Osteoblast (primary cell): ENCODE measurements around the gene TLR6. TPM values are rescaled to one million over a fixed set of nuclear protein-coding genes. Genes with fewer than 3 reads are reported as not detected.

Experiments
- DNase-seq: peaks from one replicate; pipeline ENCODE4 v3.0.0; 2011; ENCODE audit warnings: low spot score, mixed read lengths; ENCODE audit not compliant: insufficient read length; ENCODE audit errors: missing footprints
- H2AFZ ChIP-seq: 2 replicates; pipeline ENCODE4 v1.6.0; 2011; ENCODE audit warnings: mild to moderate bottlenecking, low read length
- H3K27ac ChIP-seq: 2 replicates; pipeline ENCODE4 v1.5.1; 2011; ENCODE audit warnings: mild to moderate bottlenecking, low read depth, low read length, moderate library complexity
- H3K27me3 ChIP-seq: 2 replicates; pipeline ENCODE4 v1.6.0; 2012; ENCODE audit warnings: mild to moderate bottlenecking, control low read depth, inconsistent platforms, low read length, moderate library complexity; ENCODE audit not compliant: insufficient read depth
- H3K36me3 ChIP-seq: 2 replicates; pipeline ENCODE4 v1.5.1; 2011; ENCODE audit warnings: mild to moderate bottlenecking, low read length, control low read depth, moderate library complexity; ENCODE audit not compliant: insufficient read depth
- H3K4me1 ChIP-seq: 2 replicates; pipeline ENCODE4 v1.5.1; 2011; ENCODE audit warnings: mild to moderate bottlenecking, low read length, control low read depth, moderate library complexity; ENCODE audit not compliant: insufficient read depth
- H3K4me2 ChIP-seq: 2 replicates; pipeline ENCODE4 v1.6.0; 2011; ENCODE audit warnings: mild to moderate bottlenecking, low read length; ENCODE audit not compliant: insufficient read depth
- H3K4me3 ChIP-seq: fragments of 200-600 bp; sonication (generic); 3 replicates; pipeline ENCODE4 v1.5.1; 2012; ENCODE audit warnings: mild to moderate bottlenecking, low read length, inconsistent platforms; ENCODE audit not compliant: insufficient read depth
- H3K79me2 ChIP-seq: 2 replicates; pipeline ENCODE4 v1.6.0; 2012; ENCODE audit warnings: mild to moderate bottlenecking, low read length, control low read depth, inconsistent platforms; ENCODE audit not compliant: insufficient read depth
- H3K9me3 ChIP-seq: 2 replicates; pipeline ENCODE4 v1.5.1; 2011; ENCODE audit warnings: low read depth, low read length, control low read depth
- H4K20me1 ChIP-seq: 2 replicates; pipeline ENCODE4 v1.6.0; 2012; ENCODE audit warnings: mild to moderate bottlenecking, low read length, control low read depth; ENCODE audit not compliant: insufficient read depth
- total RNA-seq: library from RNA; depleted of rRNA; stranded (reverse); fragments of >200 nt; gene quantifications from 2 replicates; pipeline ENCODE4 v1.2.3, GENCODE V29; 2012
- TF ChIP-seq, protein P1 (sequence below): IDR thresholded peaks from 2 replicates; pipeline ENCODE4 v1.5.1; 2011; ENCODE audit warnings: mild to moderate bottlenecking, low read depth, low read length, moderate library complexity; ENCODE audit errors: extremely low read depth

The TLR6 gene
- total RNA-seq, 1 donor = 5.1 TPM

DNA sequence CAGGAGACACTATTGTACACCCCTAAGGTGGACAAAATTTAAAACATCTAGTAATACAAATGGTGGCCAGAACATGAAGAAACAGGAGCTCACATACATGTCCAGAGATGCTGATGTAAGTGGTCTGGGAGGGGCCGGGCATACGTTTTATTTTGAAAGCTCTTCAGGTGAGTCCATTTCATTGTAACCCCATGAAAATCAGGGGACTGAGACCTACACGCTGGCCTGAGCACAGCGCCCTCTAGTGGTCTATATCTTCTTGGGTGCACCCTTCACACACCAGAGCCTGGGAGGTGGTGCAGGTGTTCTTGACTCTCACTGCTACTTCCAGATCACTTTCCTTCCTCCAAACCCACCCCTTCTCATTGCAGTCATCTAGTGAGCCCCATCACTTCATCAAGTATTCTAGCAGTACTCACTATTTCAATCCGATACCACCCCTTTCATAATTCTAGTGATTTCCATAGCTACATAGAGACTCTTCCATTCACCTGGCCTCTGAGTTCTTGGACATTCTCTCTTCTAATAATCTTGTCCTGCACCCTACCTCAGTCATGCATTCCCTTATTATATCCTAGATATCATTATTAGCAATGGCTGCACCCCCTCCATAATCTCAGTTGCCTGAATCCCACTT lies 4.3 kb upstream of the TLR6 start:
- H3K36me3 ChIP-seq = no peaks in the 10 kb centered on the region
- H3K4me3 ChIP-seq = no peak overlapping the region
- no peak overlapping the region for H3K27ac ChIP-seq
- no peaks in the 10 kb centered on the region for H4K20me1 ChIP-seq
- H3K9me3 ChIP-seq = no peaks in the 10 kb centered on the region
- no peaks in the 10 kb centered on the region for H3K79me2 ChIP-seq
- peaks cover 25% of the 10 kb centered on the region for H3K4me1 ChIP-seq
- peak; percentile 85 for DNase-seq
- TF ChIP-seq, protein P1, sequence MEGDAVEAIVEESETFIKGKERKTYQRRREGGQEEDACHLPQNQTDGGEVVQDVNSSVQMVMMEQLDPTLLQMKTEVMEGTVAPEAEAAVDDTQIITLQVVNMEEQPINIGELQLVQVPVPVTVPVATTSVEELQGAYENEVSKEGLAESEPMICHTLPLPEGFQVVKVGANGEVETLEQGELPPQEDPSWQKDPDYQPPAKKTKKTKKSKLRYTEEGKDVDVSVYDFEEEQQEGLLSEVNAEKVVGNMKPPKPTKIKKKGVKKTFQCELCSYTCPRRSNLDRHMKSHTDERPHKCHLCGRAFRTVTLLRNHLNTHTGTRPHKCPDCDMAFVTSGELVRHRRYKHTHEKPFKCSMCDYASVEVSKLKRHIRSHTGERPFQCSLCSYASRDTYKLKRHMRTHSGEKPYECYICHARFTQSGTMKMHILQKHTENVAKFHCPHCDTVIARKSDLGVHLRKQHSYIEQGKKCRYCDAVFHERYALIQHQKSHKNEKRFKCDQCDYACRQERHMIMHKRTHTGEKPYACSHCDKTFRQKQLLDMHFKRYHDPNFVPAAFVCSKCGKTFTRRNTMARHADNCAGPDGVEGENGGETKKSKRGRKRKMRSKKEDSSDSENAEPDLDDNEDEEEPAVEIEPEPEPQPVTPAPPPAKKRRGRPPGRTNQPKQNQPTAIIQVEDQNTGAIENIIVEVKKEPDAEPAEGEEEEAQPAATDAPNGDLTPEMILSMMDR = peak; percentile 91
- no peak overlapping the region for H3K4me2 ChIP-seq
- no peak overlapping the region for H2AFZ ChIP-seq
- no peaks in the 10 kb centered on the region for H3K27me3 ChIP-seq

DNA sequence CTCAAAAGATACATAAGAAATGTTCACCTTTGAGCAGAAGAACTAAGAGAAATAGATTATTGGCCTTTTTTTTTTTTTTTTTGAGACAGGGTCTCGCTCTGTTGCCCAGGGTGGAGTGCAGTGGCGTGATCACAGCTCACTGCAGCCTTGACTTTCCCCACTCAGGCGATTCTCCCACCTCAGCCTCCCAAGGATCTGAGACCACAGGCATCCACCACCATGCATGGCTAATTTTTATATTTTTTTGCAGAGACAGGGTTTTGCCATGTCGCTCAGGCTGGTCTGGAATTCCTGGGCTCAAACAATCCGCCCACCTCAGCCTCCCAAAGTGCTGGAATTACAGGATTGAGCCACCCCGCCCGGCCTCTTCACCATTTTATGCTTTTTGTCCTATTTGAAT lies 2.9 kb upstream of the TLR6 start:
- Histone ChIP-seq H3K79me2 (no peaks in the 10 kb centered on the region), H3K4me3 (no peak overlapping the region), H4K20me1 (no peaks in the 10 kb centered on the region), H3K4me2 (no peak overlapping the region), H3K9me3 (no peaks in the 10 kb centered on the region), H3K27me3 (no peaks in the 10 kb centered on the region), H3K4me1 (peaks cover 25% of the 10 kb centered on the region), H3K36me3 (no peaks in the 10 kb centered on the region), H2AFZ (no peak overlapping the region), H3K27ac (no peak overlapping the region)
- TF ChIP-seq, protein P1 = no peak
- no peak for DNase-seq

DNA sequence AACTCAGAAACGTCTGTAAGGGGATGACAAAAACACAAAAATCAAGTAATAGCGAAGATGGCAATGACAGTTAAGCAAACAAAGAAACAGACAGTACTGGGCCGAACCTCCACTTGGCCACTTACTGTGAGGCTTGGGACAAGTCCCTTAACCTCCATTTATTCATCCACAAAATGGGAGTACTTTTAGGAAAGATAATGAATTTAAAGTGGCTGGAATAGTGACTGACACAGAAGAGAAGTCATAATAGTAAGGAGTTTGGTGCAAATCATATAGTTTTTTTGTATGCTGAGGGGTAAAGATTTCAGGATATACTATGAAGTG lies 1.4 kb upstream of the TLR6 start:
- H4K20me1 ChIP-seq = no peaks in the 10 kb centered on the region
- H3K27me3 ChIP-seq = no peaks in the 10 kb centered on the region
- H3K4me2 ChIP-seq = peak overlapping the region; percentile 86
- no peaks in the 10 kb centered on the region for H3K9me3 ChIP-seq
- H3K4me3 ChIP-seq = peak overlapping the region; percentile 58
- TF ChIP-seq, protein P1 = no peak
- no peak for DNase-seq
- H3K36me3 ChIP-seq = no peaks in the 10 kb centered on the region
- H3K27ac ChIP-seq = peak overlapping the region; percentile 91
- H3K4me1 ChIP-seq = peaks cover 25% of the 10 kb centered on the region
- H2AFZ ChIP-seq = peak overlapping the region; percentile 92
- no peaks in the 10 kb centered on the region for H3K79me2 ChIP-seq

DNA sequence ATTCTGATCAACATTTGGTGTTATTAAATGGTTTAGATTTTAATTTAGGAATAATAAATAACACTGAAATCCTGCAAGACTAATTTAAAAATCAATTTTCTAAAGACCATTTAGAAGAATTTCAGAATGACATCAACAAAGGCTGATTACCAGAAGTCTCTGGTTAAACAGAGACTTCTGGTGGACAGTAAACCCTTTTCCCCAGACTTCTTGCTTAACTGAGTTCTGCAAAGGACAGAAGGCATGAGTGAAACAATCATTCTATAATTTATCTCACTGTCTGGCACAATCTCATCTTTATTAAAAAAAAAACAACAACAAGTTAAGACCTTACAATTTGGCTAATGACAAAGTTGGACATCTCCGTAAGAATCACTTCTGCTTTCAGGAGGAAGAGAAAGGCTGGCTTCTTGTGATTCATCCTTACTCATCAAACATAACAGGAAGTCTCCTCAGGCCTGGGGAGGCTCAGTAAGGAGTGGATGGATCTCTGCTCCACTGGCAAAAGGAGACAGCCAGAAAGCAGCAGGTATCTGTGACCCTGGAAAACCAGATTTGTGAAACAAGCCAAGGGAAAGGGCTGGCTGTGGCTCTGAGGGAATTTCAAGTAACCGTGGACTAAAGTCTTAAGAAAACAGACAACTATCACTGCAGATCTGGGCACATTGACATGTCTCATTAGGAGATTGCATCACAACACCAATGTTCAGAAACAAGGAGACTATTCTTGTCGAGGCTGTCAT lies 908 bp upstream of the TLR6 start:
- Histone ChIP-seq H3K27ac (peak overlapping the region; percentile 91), H2AFZ (peak overlapping the region; percentile 92), H4K20me1 (no peaks in the 10 kb centered on the region), H3K4me3 (peak overlapping the region; percentile 58), H3K4me2 (peak overlapping the region; percentile 86), H3K27me3 (no peaks in the 10 kb centered on the region), H3K36me3 (no peaks in the 10 kb centered on the region), H3K79me2 (no peaks in the 10 kb centered on the region), H3K4me1 (peaks cover 25% of the 10 kb centered on the region), H3K9me3 (no peaks in the 10 kb centered on the region)
- TF ChIP-seq, protein P1 = no peak
- peak; percentile 92 for DNase-seq
